Parietal lobe (tissue), 2 donors: ENCODE measurements around the gene OR1M1. TPM values are rescaled to one million over a fixed set of nuclear protein-coding genes. Genes with fewer than 3 reads are reported as not detected.

Experiments used
- small RNA-seq: library from RNA; depleted of rRNA; stranded (forward); fragments of <200 nt; gene quantifications from one replicate; pipeline ENCODE3, GENCODE V24; 2014; ENCODE audit warnings: low replicate concordance
- total RNA-seq: library from RNA; depleted of rRNA; stranded (reverse); fragments of >200 nt; gene quantifications from one replicate; pipeline ENCODE4 v1.2.3, GENCODE V29; 2014

The OR1M1 gene, protein sequence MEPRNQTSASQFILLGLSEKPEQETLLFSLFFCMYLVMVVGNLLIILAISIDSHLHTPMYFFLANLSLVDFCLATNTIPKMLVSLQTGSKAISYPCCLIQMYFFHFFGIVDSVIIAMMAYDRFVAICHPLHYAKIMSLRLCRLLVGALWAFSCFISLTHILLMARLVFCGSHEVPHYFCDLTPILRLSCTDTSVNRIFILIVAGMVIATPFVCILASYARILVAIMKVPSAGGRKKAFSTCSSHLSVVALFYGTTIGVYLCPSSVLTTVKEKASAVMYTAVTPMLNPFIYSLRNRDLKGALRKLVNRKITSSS
- total RNA-seq = not detected

DNA sequence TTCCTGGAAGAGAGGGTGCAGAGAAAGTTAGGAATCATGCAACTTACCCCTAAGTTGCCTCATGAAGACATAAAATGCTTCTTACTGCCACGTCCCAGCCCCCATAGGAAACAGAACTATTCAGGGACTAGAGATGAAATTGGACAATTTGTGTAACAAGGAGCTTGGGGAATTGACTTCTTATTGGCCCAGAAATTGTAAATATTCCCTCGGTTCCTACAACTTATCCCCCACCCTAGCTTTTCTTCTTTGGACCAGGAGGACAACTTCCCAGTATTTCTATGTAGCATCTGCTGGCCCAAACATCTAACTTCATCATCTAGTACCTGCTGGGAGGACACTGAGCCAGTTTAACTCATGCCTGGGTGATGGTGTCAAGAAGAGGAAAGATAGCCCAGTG lies at the start of gene OR1M1:
Gene OR1M1 (plus strand): TSS at position 301 of the 400 bp plus-strand sequence. CDS start 6,184 bp downstream, outside the sequence.

DNA sequence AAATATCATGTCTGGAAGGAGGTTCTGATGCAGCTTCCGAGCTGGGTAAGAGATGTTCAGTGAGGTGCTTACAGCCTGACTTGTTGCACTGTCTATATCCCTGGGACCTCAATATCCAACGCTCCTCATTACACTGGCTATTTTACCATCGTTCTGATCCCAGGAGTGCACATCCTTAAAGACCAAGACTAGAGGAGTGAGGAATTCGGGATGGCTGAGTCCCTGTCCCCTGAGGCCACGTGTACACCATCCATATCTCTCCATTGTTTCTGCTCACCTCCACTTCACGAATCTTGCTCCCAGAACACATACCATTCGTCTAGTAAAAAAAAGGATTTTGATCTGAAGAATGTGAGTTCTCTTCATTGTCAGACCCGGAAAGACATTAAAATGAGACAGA lies 20.5 kb downstream of the OR1M1 start, which contains the start of gene OR7G2:
Gene OR7G2 (minus strand): TSS at position 101 of the 400 bp plus-strand sequence. CDS start 4,232 bp downstream, outside the sequence.

DNA sequence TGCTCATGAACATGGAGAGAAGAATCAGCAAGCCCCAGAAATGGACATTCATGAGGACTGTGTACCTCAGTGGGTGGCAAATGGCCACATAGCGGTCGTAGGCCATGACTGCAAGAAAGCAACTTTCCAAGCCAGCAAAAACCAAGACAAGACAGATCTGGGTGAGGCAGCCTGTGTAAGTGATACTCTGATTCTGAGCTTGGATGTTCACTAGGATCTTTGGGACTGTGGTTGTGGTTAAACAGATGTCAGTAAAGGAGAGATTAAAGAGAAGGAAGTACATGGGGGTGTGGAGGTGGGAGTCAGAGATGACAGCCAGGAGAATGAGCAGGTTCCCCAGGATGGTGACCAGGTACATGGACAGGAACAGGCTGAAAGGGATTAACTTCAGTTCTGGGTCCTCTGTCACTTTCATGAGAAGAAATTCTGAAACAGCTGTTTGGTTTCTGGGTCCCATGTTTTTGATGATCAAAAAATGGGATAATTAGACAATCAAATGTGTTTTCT lies 28.5 kb downstream of the OR1M1 start, which contains the start of gene OR7G1:
Gene OR7G1 (minus strand): TSS at position 457 of the 507 bp plus-strand sequence. CDS start 0 bp downstream, at position 457.

DNA sequence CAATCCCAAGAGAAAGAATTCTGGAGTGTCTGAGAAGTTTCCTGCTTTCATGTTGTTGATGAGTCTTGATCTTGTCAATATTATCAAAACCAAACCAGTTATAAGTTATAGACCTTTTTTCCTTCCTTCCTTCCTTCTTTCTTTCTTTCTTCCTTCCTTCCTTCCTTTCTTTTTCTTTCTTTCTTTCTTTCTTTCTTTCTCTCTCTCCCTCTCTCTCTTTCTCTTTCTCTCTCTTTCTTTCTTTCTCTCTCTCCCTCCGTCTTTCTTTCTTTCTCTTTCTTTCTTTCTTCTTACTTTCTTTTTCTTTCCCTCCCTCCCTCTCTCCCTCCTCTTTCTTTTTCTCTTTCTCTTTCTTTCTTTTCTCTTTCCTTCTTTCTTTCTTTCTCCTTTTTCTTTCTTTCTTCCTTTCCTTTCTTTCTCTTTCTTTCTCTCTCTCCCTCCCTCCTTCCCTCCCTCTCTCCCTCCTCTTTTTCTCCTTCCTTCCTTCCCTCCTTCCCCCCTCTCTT lies 40.1 kb downstream of the OR1M1 start, which contains the start of gene OR7G3:
Gene OR7G3 (minus strand): TSS at position 51 of the 506 bp plus-strand sequence. CDS start 0 bp downstream, at position 51.

DNA sequence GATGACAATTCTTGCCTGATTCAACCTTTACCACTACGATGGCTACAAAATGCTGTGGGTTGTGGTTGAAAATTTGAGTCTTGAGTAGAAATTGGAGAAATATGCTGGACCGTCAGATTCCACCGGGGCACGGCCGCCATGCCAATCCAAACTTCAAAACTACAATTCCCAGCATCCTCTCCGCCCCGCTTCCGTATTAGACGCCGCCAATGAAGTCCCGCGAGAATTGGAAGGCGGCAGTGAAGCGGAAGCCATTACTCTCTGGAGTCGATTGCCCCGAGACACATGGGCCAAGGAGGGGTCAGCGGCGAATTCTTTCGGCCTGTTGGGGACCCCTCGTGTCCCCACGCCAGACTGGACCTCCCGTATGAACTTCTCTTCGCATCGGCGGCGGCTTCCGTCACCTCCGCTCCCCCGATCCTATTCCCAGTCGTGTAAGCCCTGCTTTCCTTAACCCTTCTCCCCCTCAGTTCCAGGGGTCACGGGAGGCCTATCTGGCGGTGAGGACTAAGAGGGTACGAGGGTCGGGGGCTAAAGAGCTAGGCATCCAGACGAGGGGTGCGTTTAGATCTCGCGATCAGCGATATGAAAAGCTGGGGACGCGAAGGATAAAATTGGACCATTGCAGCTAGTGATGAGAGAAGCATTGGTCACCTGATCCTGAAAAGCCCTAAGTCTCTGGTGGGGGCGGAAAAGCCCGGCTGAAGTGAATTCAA lies 53.5 kb downstream of the OR1M1 start, which contains the start of gene ZNF317:
Gene ZNF317 (plus strand): TSS at position 239 of the 716 bp plus-strand sequence. CDS start 15,620 bp downstream, outside the sequence.

Small RNA genes lying within 50 kb of the gene (small RNA-seq; reads per million reads assigned to genes)
- gene OR1M4P = not detected

Other genes with a start within 250 kb of the OR1M1 start
- not detected for gene MUC16, start 76.7 kb upstream of the OR1M1 start, total RNA-seq
- gene OR7G2, start 20.4 kb downstream of the OR1M1 start, total RNA-seq = not detected
- gene OR7G1, start 28.7 kb downstream of the OR1M1 start, total RNA-seq = not detected
- not detected for gene OR7G3, start 39.9 kb downstream of the OR1M1 start, total RNA-seq
- 31.0 TPM for gene ZNF317, start 53.3 kb downstream of the OR1M1 start, total RNA-seq
- gene OR7D2, start 91.9 kb downstream of the OR1M1 start, total RNA-seq = not detected
- gene OR7D4, start 132.5 kb downstream of the OR1M1 start, total RNA-seq = not detected
- gene OR7E24, start 163.9 kb downstream of the OR1M1 start, total RNA-seq = not detected
- gene ZNF699, start 222.8 kb downstream of the OR1M1 start, total RNA-seq = 26.3 TPM
- 48.8 TPM for gene ZNF559, start 237.1 kb downstream of the OR1M1 start, total RNA-seq